ENCODE results near the gene HTD2.

Gene HTD2

DNA sequence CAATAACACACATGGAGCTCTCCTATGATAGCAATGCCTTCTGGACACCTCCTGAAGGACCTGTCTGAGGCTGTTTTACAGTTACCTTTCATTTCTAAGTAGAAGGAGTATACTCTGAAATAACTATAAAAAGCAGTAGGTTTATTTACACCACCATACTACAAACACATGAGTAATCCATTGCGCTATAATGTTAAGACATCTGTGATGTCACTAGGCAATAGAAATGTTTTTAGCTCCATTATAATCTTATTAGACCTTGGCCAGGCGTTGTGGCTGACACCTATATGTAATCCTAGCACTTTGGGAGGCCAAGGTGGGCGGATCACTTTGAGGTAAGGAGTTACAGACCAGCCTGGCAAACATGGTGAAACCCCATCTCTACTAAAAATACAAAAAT, 51.1 kb downstream of the HTD2 start:
- no peak for DNase-seq (ENCODE audit: low spot score)

DNA sequence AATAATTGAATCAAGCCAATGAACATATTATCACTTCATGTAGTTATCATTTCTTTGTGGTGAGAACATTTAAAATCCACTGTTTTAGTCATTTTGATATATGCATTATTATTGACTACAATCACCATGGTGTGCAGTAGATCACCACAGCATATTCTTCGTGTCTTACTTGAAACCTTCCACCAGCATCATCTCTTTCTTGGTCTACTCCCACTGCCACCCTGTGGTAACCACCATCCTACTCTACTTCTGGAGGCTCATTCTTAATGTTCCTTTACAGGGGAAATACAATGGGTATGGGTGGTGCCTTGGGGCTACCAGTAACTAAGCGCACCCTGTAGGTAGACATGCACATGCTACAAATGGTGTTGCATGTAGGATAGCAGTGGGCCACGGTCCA, 51.8 kb downstream of the HTD2 start:
- DNase-seq (ENCODE audit: low spot score) = no peak

DNA sequence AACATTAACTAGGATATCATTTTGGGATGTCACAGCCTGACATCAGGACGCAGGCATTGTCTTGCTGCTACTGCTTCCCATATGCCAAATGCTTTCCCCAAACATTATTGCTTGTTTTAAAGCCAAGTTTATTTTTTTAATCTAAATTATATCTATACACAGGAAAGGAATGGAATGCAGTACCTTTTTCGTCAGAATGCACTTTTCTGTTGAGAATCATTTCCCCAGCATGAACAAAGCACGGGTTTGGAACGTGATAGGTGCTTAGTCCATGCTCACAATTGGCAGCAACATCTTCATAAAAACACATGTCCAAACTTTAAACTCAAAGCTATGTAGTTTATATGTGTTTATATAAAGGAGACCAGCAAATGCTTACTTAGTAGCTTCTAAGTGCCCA, 52.5 kb downstream of the HTD2 start:
- no peak for DNase-seq (ENCODE audit: low spot score)

DNA sequence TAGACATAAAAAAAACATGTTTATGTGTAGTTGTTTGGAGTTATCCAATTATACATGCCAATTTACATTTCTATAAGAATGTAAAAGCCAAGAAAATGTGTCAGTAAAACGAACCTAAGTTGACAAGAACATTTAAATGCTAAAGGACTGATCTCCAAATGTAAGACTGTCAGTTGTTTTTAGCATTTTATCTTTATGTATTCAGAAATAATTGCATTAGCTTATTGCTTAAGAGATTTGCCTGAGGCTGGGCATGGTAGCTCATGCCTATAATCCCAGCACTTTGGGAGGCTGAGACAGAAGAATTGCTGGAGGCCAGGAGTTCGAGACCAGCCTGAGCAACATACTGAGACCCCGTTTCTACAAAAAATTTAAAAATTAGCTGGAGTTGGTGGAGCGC, 53.3 kb downstream of the HTD2 start:
- DNase-seq (ENCODE audit: low spot score) = no peak

DNA sequence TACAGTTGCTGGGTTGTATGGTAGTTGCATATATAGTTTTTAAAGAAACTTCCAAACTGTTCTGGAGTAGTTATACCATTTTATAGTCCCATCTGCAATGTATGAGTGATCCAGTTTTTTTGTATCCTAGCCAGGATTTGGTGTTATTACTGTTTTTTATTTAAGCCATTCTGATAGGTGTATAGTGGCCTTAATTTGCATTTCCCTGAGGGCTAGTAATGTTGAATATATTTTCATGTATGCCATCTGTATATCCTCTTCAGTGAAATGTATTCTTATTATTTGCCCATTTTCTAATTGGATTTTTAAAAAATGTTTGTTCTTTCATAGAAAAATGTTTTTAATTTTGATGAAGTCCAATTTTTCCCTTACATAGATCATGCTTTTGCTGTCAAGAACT, 55.5 kb downstream of the HTD2 start:
- no peak for DNase-seq (ENCODE audit: low spot score)

DNA sequence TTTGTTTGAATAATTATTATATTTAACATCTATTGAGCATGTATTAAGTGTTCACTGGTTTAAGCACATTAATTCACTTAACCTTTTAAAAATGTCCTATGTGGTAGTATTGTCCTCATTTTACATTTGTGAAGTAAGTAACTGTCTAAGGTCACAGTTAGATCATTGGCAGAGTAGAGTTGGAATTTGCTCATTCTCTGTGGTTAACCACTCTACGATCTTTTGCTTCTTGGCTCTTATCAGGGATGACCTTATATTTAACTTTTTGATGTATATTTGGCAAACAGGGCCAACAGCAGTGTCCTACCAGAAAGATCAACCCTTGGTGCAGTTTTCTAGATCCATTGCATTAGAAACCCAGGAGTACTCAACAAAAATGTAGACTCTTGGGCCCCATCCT, 60.4 kb downstream of the HTD2 start:
- DNase-seq (ENCODE audit: low spot score) = no peak

DNA sequence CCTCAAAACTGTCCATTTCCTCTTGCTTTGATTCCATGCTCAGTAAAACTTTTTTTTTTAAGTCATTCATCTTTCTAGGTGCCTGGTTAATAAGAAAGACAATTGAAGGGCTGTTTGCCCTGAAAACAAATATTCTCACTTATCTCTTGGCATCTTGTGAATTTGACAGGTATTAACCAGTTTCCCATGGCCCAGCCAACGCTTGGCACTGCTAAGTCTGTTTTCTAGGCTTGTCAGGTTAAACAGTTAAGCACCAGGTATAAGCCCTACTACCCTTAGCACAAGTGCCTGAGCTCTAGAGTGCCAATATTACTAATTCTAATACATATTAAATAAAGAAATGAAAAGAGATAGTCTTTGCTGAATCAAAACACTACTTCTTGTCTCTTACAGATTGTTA, 62.7 kb downstream of the HTD2 start:
- DNase-seq (ENCODE audit: low spot score) = no peak

All from globus pallidus (tissue), 1 donor.